HG03460 (cell line): Measurements from ENCODE around the gene HLA-E.
"Not testable (repeated sequence)": the region's sequence is repeated elsewhere in the genome, so short reads cannot be mapped to it uniquely, and the experiment has no call there.

Experiments
- ATAC-seq: cut with Tn5 transposase; IDR thresholded peaks from one replicate; pipeline ENCODE4 v1.9.1; 2021; ENCODE audit not compliant: unreplicated experiment

Gene HLA-E

GRCh38 chr6:30480536-30481156, 8.7 kb upstream of the HLA-E start:
- ATAC-seq: no peak

GRCh38 chr6:30481211-30481964, 7.9 kb upstream of the HLA-E start:
- ATAC-seq: no peak

GRCh38 chr6:30481965-30482644, 7.2 kb upstream of the HLA-E start:
- peak; percentile 56 for ATAC-seq

GRCh38 chr6:30483677-30484279, 5.5 kb upstream of the HLA-E start:
- no peak for ATAC-seq

- no peak for ATAC-seq
Observed at GRCh38 chr6:30485236-30485635, 4.1 kb upstream of the HLA-E start.

GRCh38 chr6:30487926-30488325, 1.4 kb upstream of the HLA-E start:
- no peak for ATAC-seq

- ATAC-seq: not testable (repeated sequence)
Observed at GRCh38 chr6:30488697-30489080, 620 bp upstream of the HLA-E start.

- ATAC-seq: peak; percentile 33
Observed at GRCh38 chr6:30490026-30490876, 942 bp downstream of the HLA-E start.

GRCh38 chr6:30491291-30491953, 2.1 kb downstream of the HLA-E start:
- ATAC-seq: not testable (repeated sequence)

- no peak for ATAC-seq
Observed at GRCh38 chr6:30491991-30492952, 3.0 kb downstream of the HLA-E start.

- no peak for ATAC-seq
Observed at GRCh38 chr6:30493643-30494250, 4.4 kb downstream of the HLA-E start.

- no peak for ATAC-seq
Observed at GRCh38 chr6:30494291-30494861, 5.1 kb downstream of the HLA-E start.

- ATAC-seq: not testable (repeated sequence)
Observed at GRCh38 chr6:30495060-30495459, 5.8 kb downstream of the HLA-E start.

- ATAC-seq: no peak
Observed at GRCh38 chr6:30495993-30496392, 6.7 kb downstream of the HLA-E start.

- not testable (repeated sequence) for ATAC-seq
Observed at GRCh38 chr6:30497261-30497599, 7.9 kb downstream of the HLA-E start.

- ATAC-seq: no peak
Observed at GRCh38 chr6:30497714-30498113, 8.4 kb downstream of the HLA-E start.

GRCh38 chr6:30498705-30499104, 9.4 kb downstream of the HLA-E start:
- ATAC-seq: not testable (repeated sequence)
